ENCODE results near the gene HECTD3. TPM values are rescaled to one million over a fixed set of nuclear protein-coding genes. Genes with fewer than 3 reads are reported as not detected.

HECTD3 gene
- total and polyA plus RNA-seq, 2 of the 4 experiments (the other 2 are of a cell fraction) = 12.2 to 39.5 TPM

- H2AK9ac ChIP-seq (replicated peaks; ENCODE audit: low read depth, low read length, poor library complexity) = no peak overlapping the region
- no peak overlapping the region for H4K8ac ChIP-seq (ENCODE audit: low read depth in 2 of 2, low read length in 2 of 2)
- intact Hi-C loops (cut with micrococcal nuclease) = no loop called here
Measured at GRCh38 chr1:45023663-45024062, 12.5 kb upstream of the HECTD3 start.

More at GRCh38 chr1:45023663-45024062, 12.5 kb upstream of the HECTD3 start:
- H3K79me1 ChIP-seq (ENCODE audit: low read depth in 1 of 2, low read length in 2 of 2) = no peaks in the 10 kb centered on the region
- H2AK5ac ChIP-seq (ENCODE audit: low read depth, low read length) = no peak overlapping the region
- no peak overlapping the region for H3K4me3 ChIP-seq (ENCODE audit: insufficient read depth, low read depth, low read length)
- H2BK5ac ChIP-seq (ENCODE audit: low read depth, low read length, poor library complexity, severe bottlenecking) = no peak overlapping the region
- no peak overlapping the region for H3K14ac ChIP-seq (replicated peaks; ENCODE audit: low read depth, low read length)
- no peaks in the 10 kb centered on the region for H3K9me3 ChIP-seq (ENCODE audit: control insufficient read depth, insufficient read depth, low read length)
- no peak overlapping the region for H3K4ac ChIP-seq (ENCODE audit: low read depth, low read length)
- no peak overlapping the region for H2BK120ac ChIP-seq (ENCODE audit: low read depth, low read length)
- no peak overlapping the region for H2AFZ ChIP-seq (replicated peaks; ENCODE audit: low read length, poor library complexity)
- no peak overlapping the region for H2BK20ac ChIP-seq (ENCODE audit: low read depth, low read length)
- DNase-seq = no peak
- ChIA-PET CTCF (no interaction called here), POLR2A (ENCODE audit: unreplicated experiment) (no interaction called here)
- no peak for ATAC-seq (ENCODE audit: low read depth)
- no peak overlapping the region for H2BK15ac ChIP-seq (ENCODE audit: low read depth, low read length)
- TF ChIP-seq USF2 (IDR thresholded peaks at IDR 0.05; ENCODE audit: low read depth, low read length) (no peak), CHD1 (IDR thresholded peaks at IDR 0.05; ENCODE audit: low read depth, low read length) (no peak), CTCF (conservative IDR thresholded peaks at IDR 0.05; ENCODE audit: low read depth, low read length) (no peak)
- no TSS peak for BruUV-seq (replicated peaks)
- no peak overlapping the region for H3K9ac ChIP-seq (ENCODE audit: low read depth, low read length)
- H3K4me1 ChIP-seq (ENCODE audit: control insufficient read depth, insufficient read depth, low read length) = no peaks in the 10 kb centered on the region
- peaks cover 1% of the 10 kb centered on the region; the same call in 1 of the 2 replicates for H3K27me3 ChIP-seq (ENCODE audit: control insufficient read depth, insufficient read depth, low read length)
- dilution Hi-C loops (cut with HindIII; ENCODE audit: low sequenced_read_pairs, unreplicated experiment) = no loop called here
- no peaks in the 10 kb centered on the region for H4K20me1 ChIP-seq (ENCODE audit: insufficient read depth, low read length)
- H3K9me1 ChIP-seq (ENCODE audit: insufficient read depth, low read length) = no peaks in the 10 kb centered on the region
- H3K4me2 ChIP-seq (ENCODE audit: low read depth, low read length) = no peak overlapping the region
- H3K27ac ChIP-seq (ENCODE audit: insufficient read depth, low read length) = no peak overlapping the region
- H3K23ac ChIP-seq (ENCODE audit: low read depth, low read length) = no peak overlapping the region
- H3K18ac ChIP-seq (ENCODE audit: low read depth, low read length) = no peak overlapping the region
- no peak overlapping the region for H4K5ac ChIP-seq (ENCODE audit: low read depth, low read length)
- no peak overlapping the region for H4K91ac ChIP-seq (ENCODE audit: insufficient read depth, low read depth, low read length)
- in situ Hi-C loops (cut with MboI; ENCODE audit: low sequenced_read_pairs) = no loop called here
- no CpG with 5 or more reads among the region's 1 CpG for WGBS, 2 experiments (ENCODE audit: extremely low coverage in 2 of 2, insufficient read length in 1 of 2)
- no peaks in the 10 kb centered on the region for H3K36me3 ChIP-seq (ENCODE audit: control insufficient read depth, insufficient read depth, low read length)
- no peak overlapping the region for H3K56ac ChIP-seq (ENCODE audit: extremely low read depth, insufficient read depth, low read length)

All from IMR-90 (cell line).